Astrocyte (in vitro differentiated cells and primary cell): ENCODE results near the gene STARD13. TPM values are rescaled to one million over a fixed set of nuclear protein-coding genes. Genes with fewer than 3 reads are reported as not detected.
A peak's percentile ranks its signal among the peaks of the same experiment; 100 is the strongest.

Experiments used
- DNase-seq: peaks from one replicate; pipeline ENCODE4 v3.0.0-alpha.2; 2010; ENCODE audit warnings: low read depth
- FAIRE-seq: peaks from 2 replicates; lab custom pipeline; 2011; peaks lifted over from hg19 to GRCh38; lab: Jason Lieb, UNC
- H2AFZ ChIP-seq: 2 replicates; pipeline ENCODE4 v1.6.0; 2012; ENCODE audit warnings: low read depth, low read length, inconsistent platforms
- H3K27ac ChIP-seq: 2 replicates; pipeline ENCODE4 v1.5.1; 2011; ENCODE audit warnings: low read depth, low read length, inconsistent platforms
- H3K27me3 ChIP-seq: 2 replicates; pipeline ENCODE4 v1.6.0; 2011; ENCODE audit warnings: low read length, inconsistent platforms; ENCODE audit not compliant: insufficient read depth
- H3K36me3 ChIP-seq: 2 replicates; pipeline ENCODE4 v1.5.1; 2011; ENCODE audit warnings: low read length, inconsistent platforms; ENCODE audit not compliant: insufficient read depth
- H3K4me1 ChIP-seq: 2 replicates; pipeline ENCODE4 v1.5.1; 2011; ENCODE audit warnings: low read length, inconsistent platforms; ENCODE audit not compliant: insufficient read depth
- H3K4me2 ChIP-seq: 2 replicates; pipeline ENCODE4 v1.6.0; 2012; ENCODE audit warnings: low read length, inconsistent platforms
- H3K4me3 ChIP-seq: 2 replicates; pipeline ENCODE4 v1.5.1; 2011; ENCODE audit warnings: low read depth, mild to moderate bottlenecking, low read length, inconsistent platforms; ENCODE audit not compliant: insufficient read depth
- H3K79me2 ChIP-seq: 2 replicates; pipeline ENCODE4 v1.6.0; 2012; ENCODE audit warnings: mild to moderate bottlenecking, low read length, inconsistent platforms; ENCODE audit not compliant: insufficient read depth
- H3K9ac ChIP-seq: 2 replicates; pipeline ENCODE4 v1.6.0; 2012; ENCODE audit warnings: mild to moderate bottlenecking, low read length, inconsistent platforms
- H3K9me3 ChIP-seq: 2 replicates; pipeline ENCODE4 v1.5.1; 2012; ENCODE audit warnings: low read depth, mild to moderate bottlenecking, low read length, inconsistent platforms; ENCODE audit not compliant: insufficient read depth
- H4K20me1 ChIP-seq: 2 replicates; pipeline ENCODE4 v1.6.0; 2012; ENCODE audit warnings: low read length, inconsistent platforms; ENCODE audit not compliant: insufficient read depth
- H3K27ac Mint-ChIP-seq: one replicate; pipeline ENCODE4 v1.8.0; 2021; ENCODE audit warnings: mild to moderate bottlenecking, mixed read lengths; ENCODE audit not compliant: unreplicated experiment
- H3K27me3 Mint-ChIP-seq: one replicate; pipeline ENCODE4 v1.8.0; 2021; ENCODE audit warnings: low read depth, mixed read lengths; ENCODE audit not compliant: unreplicated experiment
- H3K36me3 Mint-ChIP-seq: one replicate; pipeline ENCODE4 v1.8.0; 2021; ENCODE audit warnings: low read depth, mixed read lengths; ENCODE audit not compliant: unreplicated experiment
- H3K4me1 Mint-ChIP-seq: one replicate; pipeline ENCODE4 v1.8.0; 2021; ENCODE audit warnings: low read depth, mixed read lengths; ENCODE audit not compliant: unreplicated experiment
- H3K4me3 Mint-ChIP-seq: one replicate; pipeline ENCODE4 v1.8.0; 2021; ENCODE audit warnings: mild to moderate bottlenecking, moderate library complexity, mixed read lengths; ENCODE audit not compliant: unreplicated experiment
- H3K9me3 Mint-ChIP-seq: one replicate; pipeline ENCODE4 v1.8.0; 2021; ENCODE audit warnings: mild to moderate bottlenecking, mixed read lengths; ENCODE audit not compliant: unreplicated experiment
- CTCF ChIP-seq: IDR thresholded peaks from 2 replicates; pipeline ENCODE4 v1.5.1; 2011; ENCODE audit warnings: low read depth, mild to moderate bottlenecking, inconsistent platforms, low read length, moderate library complexity; ENCODE audit not compliant: insufficient read depth
- EZH2 ChIP-seq: IDR thresholded peaks from 2 replicates; pipeline ENCODE4 v1.6.1; 2012; ENCODE audit warnings: mild to moderate bottlenecking, low read length, inconsistent platforms; ENCODE audit not compliant: insufficient read depth
- total RNA-seq: library from RNA; stranded (reverse); gene quantifications from 2 replicates; pipeline ENCODE4 v1.2.1, GENCODE V29; 2021

STARD13 gene
- total RNA-seq, 1 donor from 2014 or later: 30.1 TPM

GRCh38 chr13:33213797-33214196 is 71.8 kb downstream of the STARD13 start:
- no peak for FAIRE-seq
- Histone ChIP-seq H3K27me3 (no peaks in the 10 kb centered on the region), H3K36me3 (no peaks in the 10 kb centered on the region), H3K9me3 (no peaks in the 10 kb centered on the region), H3K4me2 (peak overlapping the region; percentile 80), H2AFZ (no peak overlapping the region), H3K27ac (peak overlapping the region; percentile 87), H3K4me1 (peaks cover 45% of the 10 kb centered on the region), H4K20me1 (no peaks in the 10 kb centered on the region), H3K4me3 (peak overlapping the region; percentile 37), H3K79me2 (peaks cover 90% of the 10 kb centered on the region), H3K9ac (peak overlapping the region; percentile 80)
- peak; percentile 59 for DNase-seq
- H3K36me3 Mint-ChIP-seq: peaks cover 5% of the 10 kb centered on the region
- TF ChIP-seq EZH2 (no peak), CTCF (no peak)
- no peaks in the 10 kb centered on the region for H3K27me3 Mint-ChIP-seq
- H3K4me1 Mint-ChIP-seq: peaks cover 48% of the 10 kb centered on the region
- no peak overlapping the region for H3K4me3 Mint-ChIP-seq
- no peaks in the 10 kb centered on the region for H3K9me3 Mint-ChIP-seq
- H3K27ac Mint-ChIP-seq: peak overlapping the region; percentile 98

- H3K4me3 Mint-ChIP-seq: no peak overlapping the region
- no peak overlapping the region for H2AFZ ChIP-seq
- no peaks in the 10 kb centered on the region for H3K36me3 ChIP-seq
- H3K27ac ChIP-seq: peak overlapping the region; percentile 87
- TF ChIP-seq EZH2: no peak
- no peak for TF ChIP-seq CTCF
- H3K27me3 ChIP-seq: no peaks in the 10 kb centered on the region
- no peaks in the 10 kb centered on the region for H3K27me3 Mint-ChIP-seq
- H3K4me2 ChIP-seq: peak overlapping the region; percentile 80
- H3K4me3 ChIP-seq: peak overlapping the region; percentile 37
- no peaks in the 10 kb centered on the region for H3K9me3 Mint-ChIP-seq
- peaks cover 5% of the 10 kb centered on the region for H3K36me3 Mint-ChIP-seq
- peaks cover 3% of the 10 kb centered on the region for H4K20me1 ChIP-seq
- no peak for FAIRE-seq
- H3K9ac ChIP-seq: peak overlapping the region; percentile 80
- DNase-seq: peak; percentile 84
- H3K27ac Mint-ChIP-seq: peak overlapping the region; percentile 98
- peaks cover 43% of the 10 kb centered on the region for H3K4me1 ChIP-seq
- peaks cover 47% of the 10 kb centered on the region for H3K4me1 Mint-ChIP-seq
- H3K9me3 ChIP-seq: no peaks in the 10 kb centered on the region
- H3K79me2 ChIP-seq: peaks cover 90% of the 10 kb centered on the region
These were observed 72.4 kb downstream of the STARD13 start for GRCh38 chr13:33213024-33213768.

- no peaks in the 10 kb centered on the region for H3K36me3 ChIP-seq
- H3K9me3 Mint-ChIP-seq: no peaks in the 10 kb centered on the region
- no peak overlapping the region for H3K4me2 ChIP-seq
- H3K36me3 Mint-ChIP-seq: peaks cover 5% of the 10 kb centered on the region
- no peak overlapping the region for H3K9ac ChIP-seq
- TF ChIP-seq EZH2: no peak
- no peak for TF ChIP-seq CTCF
- H3K27me3 ChIP-seq: no peaks in the 10 kb centered on the region
- no peak overlapping the region for H3K27ac ChIP-seq
- no peaks in the 10 kb centered on the region for H3K9me3 ChIP-seq
- no peak overlapping the region for H2AFZ ChIP-seq
- H3K4me3 Mint-ChIP-seq: no peak overlapping the region
- H3K27me3 Mint-ChIP-seq: no peaks in the 10 kb centered on the region
- H3K4me1 Mint-ChIP-seq: peaks cover 47% of the 10 kb centered on the region
- peak overlapping the region; percentile 98 for H3K27ac Mint-ChIP-seq
- H4K20me1 ChIP-seq: peaks cover 7% of the 10 kb centered on the region
- no peak for FAIRE-seq
- peaks cover 43% of the 10 kb centered on the region for H3K4me1 ChIP-seq
- no peak overlapping the region for H3K4me3 ChIP-seq
- H3K79me2 ChIP-seq: peaks cover 90% of the 10 kb centered on the region
- no peak for DNase-seq
These were observed 73.2 kb downstream of the STARD13 start for GRCh38 chr13:33212396-33212795.
